WI38 (cell line): ENCODE measurements around the gene HCFC1.

ENCODE experiments used
- H3K4me3 ChIP-seq: 2 replicates; pipeline ENCODE4 v1.5.1; 2011; ENCODE audit warnings: low read depth, mild to moderate bottlenecking, control low read depth, low read length
- TF ChIP-seq, protein P1 (sequence below): IDR thresholded peaks from 2 replicates; pipeline ENCODE4 v1.5.1; 2012; ENCODE audit warnings: low read depth, mild to moderate bottlenecking, control low read depth, low read length

The HCFC1 gene

DNA sequence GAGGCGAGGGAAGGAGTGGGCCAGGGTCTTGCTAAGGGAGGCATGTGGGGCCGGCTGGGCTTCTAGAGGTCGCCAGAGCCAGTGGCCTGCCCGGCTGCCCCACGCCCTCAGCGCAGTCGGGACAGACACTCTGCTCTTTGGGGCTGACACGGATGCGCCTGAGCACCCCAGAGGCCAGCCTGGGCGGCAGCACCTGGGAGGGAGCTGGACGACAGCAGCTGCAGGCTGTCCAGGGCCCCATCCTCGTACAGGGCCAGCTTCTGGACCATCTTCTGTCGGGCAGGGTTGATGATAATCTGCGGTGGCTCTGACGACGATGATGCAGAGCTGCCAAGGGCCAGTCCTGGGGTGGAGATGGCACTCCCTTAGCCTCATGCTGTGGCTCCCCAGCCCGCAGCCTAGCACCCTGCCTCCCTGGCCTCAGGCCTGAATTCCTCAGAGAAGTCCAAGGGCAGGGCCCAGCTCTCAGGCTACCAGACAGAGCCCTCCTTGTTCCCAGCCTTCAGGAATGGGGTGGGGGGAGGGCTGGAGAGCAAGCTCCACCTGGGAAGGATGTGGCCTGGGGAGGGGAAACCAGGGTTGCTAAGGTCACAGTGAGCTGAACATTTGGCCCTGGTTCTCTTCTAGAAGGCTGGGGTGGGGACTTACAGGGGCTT lies 40.8 kb upstream of the HCFC1 start:
- no peak overlapping the region for H3K4me3 ChIP-seq

DNA sequence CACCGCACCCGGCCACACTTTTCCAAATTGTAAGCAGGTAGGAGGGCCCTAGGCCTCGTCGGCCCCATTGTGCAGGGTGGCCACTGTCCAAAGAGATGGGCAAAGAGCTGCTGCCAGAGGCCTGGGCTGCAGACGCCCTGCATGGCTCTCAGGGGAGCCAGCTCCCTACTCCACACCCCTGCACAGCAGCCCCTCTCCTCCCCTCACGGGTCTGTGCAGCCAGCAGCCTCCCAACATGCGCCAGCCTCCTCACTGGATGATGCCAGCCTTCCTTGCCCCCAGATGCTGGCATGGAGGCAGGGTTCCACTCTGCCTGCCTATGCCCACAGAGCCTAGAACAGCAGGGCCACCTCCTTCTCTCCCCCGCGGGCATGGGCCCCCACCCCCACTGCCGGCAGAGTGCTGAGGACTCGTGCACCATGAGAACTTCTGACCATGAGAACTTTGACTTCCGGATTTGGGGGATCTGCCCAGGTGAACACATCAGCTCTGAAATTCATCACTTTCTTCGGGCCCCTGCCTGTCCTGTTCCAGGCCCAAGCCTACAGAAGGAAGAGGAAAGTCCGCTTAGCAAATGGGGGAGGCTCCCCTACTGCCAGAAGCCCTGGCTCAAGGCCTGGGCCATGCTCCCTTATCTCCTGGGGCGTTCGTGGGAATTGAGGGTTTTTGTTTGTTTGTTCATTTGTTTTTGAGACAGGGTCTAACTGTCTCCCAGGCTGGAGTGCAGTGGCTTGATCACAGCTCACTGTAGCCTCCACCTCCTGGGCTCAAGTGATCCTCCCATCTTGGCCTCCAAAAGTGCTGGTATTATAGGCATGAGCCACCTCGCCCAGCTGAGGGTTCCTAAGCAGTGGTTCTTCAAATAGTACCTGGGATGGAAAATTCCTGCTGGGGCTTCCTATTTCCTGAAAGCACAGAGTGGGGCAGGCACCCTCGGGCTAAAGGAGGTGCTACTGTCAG lies 40.0 kb upstream of the HCFC1 start:
- TF ChIP-seq, protein P1, sequence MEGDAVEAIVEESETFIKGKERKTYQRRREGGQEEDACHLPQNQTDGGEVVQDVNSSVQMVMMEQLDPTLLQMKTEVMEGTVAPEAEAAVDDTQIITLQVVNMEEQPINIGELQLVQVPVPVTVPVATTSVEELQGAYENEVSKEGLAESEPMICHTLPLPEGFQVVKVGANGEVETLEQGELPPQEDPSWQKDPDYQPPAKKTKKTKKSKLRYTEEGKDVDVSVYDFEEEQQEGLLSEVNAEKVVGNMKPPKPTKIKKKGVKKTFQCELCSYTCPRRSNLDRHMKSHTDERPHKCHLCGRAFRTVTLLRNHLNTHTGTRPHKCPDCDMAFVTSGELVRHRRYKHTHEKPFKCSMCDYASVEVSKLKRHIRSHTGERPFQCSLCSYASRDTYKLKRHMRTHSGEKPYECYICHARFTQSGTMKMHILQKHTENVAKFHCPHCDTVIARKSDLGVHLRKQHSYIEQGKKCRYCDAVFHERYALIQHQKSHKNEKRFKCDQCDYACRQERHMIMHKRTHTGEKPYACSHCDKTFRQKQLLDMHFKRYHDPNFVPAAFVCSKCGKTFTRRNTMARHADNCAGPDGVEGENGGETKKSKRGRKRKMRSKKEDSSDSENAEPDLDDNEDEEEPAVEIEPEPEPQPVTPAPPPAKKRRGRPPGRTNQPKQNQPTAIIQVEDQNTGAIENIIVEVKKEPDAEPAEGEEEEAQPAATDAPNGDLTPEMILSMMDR: no peak
- no peak overlapping the region for H3K4me3 ChIP-seq

More for the DNA sequence above, 40.8 kb upstream of the HCFC1 start:
- TF ChIP-seq, protein P1: no peak

DNA sequence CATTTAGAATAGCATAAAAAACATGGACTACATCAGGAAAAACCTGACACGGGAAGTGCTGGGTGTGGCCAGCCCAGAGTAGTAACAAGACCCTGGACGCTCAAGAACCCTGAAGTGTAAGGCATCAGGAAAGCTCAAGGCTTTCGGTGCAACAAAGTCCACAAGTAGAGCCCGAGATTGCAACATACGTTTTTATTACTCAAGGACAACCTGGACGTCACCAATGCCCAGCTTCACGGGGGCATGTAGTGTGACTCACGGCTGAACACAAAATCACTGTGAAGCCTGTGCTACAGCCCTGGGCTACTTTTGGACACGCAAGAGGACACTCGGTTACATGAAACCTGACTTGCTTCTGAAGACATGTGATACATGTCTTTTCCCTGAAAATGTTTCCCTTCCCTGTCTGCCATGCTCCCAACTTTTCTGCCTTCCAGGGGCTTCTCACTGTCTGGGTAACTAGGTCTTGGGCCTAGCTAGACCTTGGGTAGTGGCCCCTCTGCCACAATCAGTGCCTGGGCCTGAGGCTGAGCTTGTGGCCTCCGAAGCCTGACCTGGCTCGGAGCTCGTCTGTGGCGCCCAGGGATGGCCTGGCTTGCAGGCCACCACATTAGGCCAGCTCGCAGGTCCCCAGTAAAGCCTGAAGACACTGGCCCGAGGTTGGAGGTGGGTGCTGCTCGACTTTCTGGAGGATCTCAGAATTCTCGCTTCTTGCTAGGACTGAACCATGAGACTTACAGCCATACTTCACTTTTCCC lies 38.9 kb upstream of the HCFC1 start:
- TF ChIP-seq, protein P1: no peak
- H3K4me3 ChIP-seq: no peak overlapping the region

DNA sequence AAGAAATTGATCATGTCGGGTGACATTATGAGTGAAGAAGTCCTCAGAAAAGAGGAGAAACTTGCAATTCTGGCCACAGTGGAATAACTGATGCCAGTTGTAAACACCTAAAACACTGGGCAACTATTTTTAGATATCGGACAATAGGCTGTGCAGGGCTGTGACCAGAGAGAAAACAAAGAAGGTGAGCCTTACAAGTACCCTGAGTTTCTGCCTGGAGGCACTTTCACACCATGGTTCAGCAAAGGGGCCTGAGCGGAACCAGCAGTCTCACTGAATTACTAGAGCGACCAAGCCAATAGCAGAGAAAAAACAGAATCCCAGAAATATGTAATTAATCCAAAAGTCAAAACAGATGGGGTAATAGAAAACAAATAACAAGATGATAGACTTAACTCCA lies 36.9 kb upstream of the HCFC1 start:
- H3K4me3 ChIP-seq: no peak overlapping the region
- TF ChIP-seq, protein P1: no peak

DNA sequence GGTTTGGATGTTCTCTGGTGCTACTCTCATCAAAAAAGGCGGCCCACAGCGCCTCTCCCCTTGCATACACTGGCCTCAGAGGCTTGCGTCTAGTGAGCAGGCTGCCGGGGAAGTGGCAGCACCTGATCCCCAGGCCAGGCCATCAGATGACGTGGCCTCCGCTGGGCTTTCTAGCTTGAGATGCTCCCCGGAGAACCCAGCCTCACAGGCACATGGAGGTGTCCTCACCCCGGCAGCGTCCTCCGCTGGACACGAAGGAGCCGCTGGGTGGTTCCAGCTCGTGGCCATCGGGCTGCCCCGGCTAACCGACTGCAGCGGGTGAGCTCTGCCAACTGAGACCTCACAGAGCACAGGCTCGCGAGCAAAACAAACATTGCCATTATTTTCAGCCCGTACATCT lies 35.3 kb upstream of the HCFC1 start:
- TF ChIP-seq, protein P1: no peak
- no peak overlapping the region for H3K4me3 ChIP-seq

DNA sequence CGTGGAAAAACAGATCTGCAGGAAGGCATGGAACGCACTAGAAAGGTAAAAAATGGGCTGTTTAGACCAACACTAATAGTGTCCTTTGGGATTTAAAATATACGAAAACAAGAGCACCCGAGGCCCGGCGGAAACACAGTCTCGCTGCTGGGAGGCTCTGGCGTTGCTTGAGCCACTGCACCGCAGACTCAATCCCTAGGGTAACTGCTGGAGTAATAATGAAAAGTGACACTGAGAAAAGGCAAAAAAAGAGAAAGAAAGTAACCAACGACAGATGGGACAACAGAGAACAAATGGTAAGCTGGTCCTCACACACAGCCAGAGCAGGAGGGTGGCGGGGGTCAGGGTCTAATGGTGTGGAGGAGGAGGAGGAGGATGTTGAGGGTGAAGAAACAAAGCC lies 32.7 kb upstream of the HCFC1 start:
- TF ChIP-seq, protein P1: no peak
- no peak overlapping the region for H3K4me3 ChIP-seq
